Epidermal melanocyte (primary cell): ENCODE measurements around the gene FCN3.
A peak's percentile ranks its signal among the peaks of the same experiment; 100 is the strongest.
"Not testable (repeated sequence)": the region's sequence is repeated elsewhere in the genome, so short reads cannot be mapped to it uniquely, and the experiment has no call there.

Source experiments
- DNase-seq: peaks from one replicate; pipeline ENCODE4 v3.0.0; 2011; ENCODE audit warnings: low spot score; ENCODE audit not compliant: insufficient read length

FCN3 gene

GRCh38 chr1:27399251-27400025 lies 24.8 kb upstream of the FCN3 start:
- DNase-seq: no peak

DNA sequence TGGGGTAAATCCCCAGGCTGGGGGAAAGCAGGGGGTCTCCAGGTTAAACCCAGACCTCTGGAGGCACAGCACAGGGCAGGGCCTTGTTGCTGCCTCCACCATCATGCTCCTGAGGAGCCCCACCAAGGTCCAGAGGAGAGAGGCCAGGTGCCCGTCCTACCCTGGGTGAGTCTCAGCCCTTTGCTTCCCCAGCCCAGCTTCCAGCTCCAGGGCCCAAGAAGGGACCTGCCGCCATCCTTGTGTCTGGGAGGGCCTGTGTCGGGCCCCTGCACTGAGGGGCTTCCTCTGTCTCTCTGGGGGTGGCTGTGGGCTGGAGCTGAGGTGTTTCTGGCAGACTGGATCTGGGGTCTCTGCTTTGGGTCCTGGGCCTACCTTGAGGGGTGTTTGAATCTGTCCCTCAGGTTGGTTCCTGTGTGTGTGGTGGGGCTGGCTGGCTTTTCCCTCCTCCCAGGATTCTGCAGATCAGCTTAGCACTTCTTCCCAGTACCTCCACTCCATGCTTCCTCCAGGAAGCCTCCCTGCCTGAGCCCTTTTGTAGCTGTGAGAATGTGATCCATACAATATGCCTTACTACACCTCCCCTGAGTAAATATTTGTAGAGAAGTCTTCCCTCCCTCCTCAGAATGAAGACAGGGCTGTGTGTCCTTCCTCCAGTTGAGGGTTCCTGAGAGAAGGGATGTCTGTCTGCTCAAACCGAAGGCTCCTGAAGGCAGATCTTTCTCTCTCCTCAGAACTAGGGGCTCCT lies 24.0 kb upstream of the FCN3 start:
- DNase-seq: peak; percentile 39

DNA sequence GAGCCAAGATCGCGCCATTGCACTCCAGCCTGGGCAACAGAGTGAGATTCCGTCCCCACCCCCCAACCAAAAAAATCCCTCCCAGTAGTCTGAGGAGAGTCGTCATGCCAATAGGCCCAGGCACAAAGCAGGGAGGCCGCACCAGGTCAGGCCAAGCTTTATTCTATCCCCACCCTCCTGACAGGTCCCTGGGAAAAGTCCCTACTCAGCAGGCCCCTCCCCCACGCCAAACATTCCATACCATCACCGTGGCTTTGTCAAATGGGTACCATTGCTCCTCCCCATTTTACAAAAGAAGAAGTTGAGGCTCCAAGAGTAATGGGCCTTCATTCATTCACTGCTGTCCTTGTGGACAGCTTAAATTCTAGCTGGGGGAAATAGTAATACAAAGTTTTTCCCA lies 23.1 kb upstream of the FCN3 start:
- no peak for DNase-seq

DNA sequence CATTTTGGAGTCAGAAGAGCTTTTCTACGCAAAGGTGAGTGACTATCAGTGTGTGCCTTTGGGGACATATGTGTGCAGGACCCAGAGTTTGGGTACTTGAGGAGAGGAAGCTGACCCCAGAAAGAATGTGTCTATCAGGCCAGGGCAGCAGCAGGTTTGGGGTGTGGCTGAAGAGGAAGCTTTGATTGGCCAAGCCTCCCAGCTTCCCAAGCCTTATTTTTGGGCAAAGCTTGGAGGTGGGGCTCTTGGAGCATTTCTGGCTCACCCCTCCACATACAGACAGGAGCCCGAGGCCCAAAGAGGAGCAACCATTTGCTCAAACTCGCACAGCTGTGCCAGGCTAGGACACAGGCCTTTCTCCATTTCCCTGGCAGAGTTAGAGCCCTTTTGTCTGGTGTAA lies 22.5 kb upstream of the FCN3 start:
- DNase-seq: no peak

DNA sequence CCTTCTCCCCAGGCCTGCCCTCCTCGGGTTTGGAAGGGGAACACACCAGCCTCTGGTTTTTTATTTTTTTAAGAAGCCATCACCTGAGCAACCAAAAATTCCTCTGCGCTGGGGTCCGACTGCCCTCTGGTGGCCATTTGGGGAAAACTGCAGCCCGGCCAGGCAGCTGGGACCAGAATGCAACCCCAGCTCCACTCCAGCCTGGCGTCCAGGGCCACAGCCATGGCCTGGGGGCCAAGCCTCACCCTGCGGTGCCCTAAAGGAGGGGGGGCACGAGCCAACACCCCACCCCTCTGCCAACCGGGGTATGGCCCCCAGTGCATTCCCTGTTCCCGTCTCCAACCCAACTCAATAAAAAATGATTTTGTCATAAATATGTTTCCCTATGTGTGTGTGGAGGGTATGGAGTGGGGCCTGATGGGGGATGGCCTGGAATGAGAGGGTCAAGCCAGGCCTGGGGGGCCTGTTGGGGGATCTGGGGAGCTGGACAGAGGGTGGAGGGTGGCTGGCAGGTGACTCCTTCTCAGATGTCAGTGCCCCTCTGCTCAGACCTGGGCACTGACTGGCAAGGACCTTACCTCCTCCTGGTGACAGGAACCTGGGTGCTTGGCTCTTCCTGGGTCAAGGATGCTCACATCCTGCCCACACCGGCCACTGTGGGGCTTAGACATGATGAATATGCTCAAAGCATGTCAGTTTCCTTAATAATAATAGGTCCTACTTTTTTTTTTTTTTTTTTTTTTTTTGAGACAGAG lies 21.0 kb upstream of the FCN3 start:
- peak; percentile 56 for DNase-seq

GRCh38 chr1:27394925-27395324 lies 20.3 kb upstream of the FCN3 start:
- DNase-seq: no peak

DNA sequence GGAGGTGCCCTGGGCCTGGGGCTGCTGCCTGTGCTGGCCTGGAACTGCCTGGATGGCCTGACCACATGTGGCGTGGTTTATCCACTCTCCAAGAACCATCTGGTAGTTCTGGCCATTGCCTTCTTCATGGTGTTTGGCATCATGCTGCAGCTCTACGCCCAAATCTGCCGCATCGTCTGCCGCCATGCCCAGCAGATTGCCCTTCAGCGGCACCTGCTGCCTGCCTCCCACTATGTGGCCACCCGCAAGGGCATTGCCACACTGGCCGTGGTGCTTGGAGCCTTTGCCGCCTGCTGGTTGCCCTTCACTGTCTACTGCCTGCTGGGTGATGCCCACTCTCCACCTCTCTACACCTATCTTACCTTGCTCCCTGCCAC lies 19.6 kb upstream of the FCN3 start:
- no peak for DNase-seq

DNA sequence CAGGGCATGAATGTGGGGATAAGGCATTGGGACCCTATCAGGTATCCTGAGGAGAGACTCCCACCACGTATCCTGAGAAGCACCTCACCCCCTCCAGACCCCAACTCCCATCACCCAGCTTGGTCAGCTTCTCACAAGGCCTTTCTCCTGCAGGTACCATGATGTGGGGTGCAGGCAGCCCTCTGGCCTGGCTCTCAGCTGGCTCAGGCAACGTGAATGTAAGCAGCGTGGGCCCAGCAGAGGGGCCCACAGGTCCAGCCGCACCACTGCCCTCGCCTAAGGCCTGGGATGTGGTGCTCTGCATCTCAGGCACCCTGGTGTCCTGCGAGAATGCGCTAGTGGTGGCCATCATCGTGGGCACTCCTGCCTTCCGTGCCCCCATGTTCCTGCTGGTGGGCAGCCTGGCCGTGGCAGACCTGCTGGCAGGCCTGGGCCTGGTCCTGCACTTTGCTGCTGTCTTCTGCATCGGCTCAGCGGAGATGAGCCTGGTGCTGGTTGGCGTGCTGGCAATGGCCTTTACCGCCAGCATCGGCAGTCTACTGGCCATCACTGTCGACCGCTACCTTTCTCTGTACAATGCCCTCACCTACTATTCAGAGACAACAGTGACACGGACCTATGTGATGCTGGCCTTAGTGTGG lies 19.1 kb upstream of the FCN3 start:
- DNase-seq: no peak

- no peak for DNase-seq
Observed at GRCh38 chr1:27392778-27393635, 18.4 kb upstream of the FCN3 start.

DNA sequence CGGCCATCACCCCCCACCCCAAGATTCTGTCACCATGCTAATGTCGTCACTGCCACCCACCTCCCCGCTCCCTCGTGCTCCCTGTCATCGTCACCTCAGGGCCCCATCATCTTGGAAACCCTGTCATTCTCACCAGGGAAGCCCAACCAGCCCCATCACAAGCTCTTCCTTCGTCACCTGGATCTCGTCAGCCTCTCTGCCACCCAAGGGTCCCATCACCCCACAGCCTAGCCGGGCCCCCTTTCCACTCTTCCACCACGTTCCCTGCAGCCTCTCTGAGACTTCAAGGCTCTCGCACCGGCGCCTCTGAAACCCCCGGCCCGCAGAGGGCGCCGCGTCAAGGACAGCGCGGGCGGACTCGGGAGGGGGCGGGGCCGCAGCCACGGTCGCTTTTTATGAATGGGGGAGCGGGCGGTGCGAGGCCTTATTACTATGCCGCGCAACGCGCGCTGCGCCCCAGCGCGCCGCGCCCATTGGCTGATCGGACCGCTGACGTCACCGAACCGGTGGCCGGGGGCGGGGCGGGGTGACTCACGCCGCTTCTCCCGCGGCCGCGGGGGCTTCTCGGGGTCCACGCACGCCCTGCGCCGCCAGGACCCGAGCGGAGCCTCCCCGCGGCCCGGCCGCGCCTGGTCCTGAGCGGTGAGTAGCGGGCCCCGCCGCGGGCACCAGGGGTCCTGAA lies 17.6 kb upstream of the FCN3 start, which contains the start of gene GPR3:
Gene GPR3, plus strand, starts transcription at position 527 of the 682 bp plus-strand sequence. CDS start 1,177 bp downstream, outside the sequence.
- DNase-seq: peak; percentile 98

GRCh38 chr1:27391511-27392095 lies 17.0 kb upstream of the FCN3 start:
- DNase-seq: peak; percentile 22

GRCh38 chr1:27388337-27389005 lies 13.8 kb upstream of the FCN3 start:
- DNase-seq: peak; percentile 61

DNA sequence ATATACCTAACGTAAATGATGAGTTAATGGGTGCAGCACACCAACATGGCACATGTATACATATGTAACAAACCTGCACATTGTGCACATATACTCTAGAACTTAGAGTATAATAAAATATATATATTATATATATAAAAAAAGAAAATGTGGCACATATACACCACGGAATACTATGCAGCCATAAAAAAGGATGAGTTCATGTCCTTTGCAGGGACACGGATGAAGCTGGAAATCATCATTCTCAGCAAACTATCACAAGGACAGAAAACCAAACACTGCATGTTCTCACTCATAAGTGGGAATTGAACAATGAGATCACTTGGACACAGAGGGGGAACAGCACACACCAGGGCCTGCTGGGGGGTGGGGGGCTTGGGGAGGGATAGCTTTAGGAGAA lies 10.2 kb upstream of the FCN3 start:
- DNase-seq: not testable (repeated sequence)

- no peak for DNase-seq
Observed at GRCh38 chr1:27383661-27384060, 9.0 kb upstream of the FCN3 start.

DNA sequence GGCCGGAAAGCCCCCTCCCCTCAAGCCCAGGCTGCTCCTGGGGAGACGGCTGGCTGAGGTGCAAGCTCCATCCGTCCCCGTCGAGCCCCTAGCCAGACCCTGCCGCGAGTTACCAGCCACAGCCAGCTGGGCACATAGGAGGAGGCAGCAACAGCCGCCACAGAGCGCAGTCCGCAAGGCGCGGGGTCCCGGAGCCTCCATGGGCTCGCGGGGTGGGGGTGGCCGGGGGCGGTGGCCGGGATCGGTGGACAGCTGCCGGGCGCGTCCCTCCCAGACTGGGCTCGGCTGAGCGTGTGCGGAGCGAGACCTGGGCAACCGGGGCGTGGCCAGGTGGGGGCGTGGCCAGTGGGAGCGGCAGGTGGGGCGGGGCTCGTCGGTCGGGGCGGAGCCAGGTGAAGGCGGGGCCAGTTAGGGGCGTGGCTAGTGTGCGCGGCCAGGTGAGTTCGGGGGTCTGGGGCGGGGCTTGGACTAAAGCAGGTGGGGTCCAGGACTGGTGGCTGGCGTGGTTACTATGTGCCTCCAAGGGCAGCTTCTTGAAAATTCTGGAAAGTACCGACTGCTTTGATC lies 8.5 kb upstream of the FCN3 start, which contains the start of gene CD164L2:
Gene CD164L2, minus strand, starts transcription at position 295 of the 567 bp plus-strand sequence. Its CDS starts 94 bp downstream, at position 201.
- DNase-seq: no peak

- no peak for DNase-seq
Observed at GRCh38 chr1:27381969-27382762, 7.5 kb upstream of the FCN3 start.
